Measurements from ENCODE around the gene TCEAL1.
"Not testable (repeated sequence)": the region's sequence is repeated elsewhere in the genome, so short reads cannot be mapped to it uniquely, and the experiment has no call there.

The TCEAL1 gene

GRCh38 chrX:103637604-103638338, 9.0 kb downstream of the TCEAL1 start:
- DNase-seq = no peak

- not testable (repeated sequence) for DNase-seq
Measured at GRCh38 chrX:103638479-103639346, 9.9 kb downstream of the TCEAL1 start.

- DNase-seq = no peak
Measured at GRCh38 chrX:103640401-103641155, 11.8 kb downstream of the TCEAL1 start.

- DNase-seq = no peak
Measured at GRCh38 chrX:103644125-103644524, 15.3 kb downstream of the TCEAL1 start.

DNA sequence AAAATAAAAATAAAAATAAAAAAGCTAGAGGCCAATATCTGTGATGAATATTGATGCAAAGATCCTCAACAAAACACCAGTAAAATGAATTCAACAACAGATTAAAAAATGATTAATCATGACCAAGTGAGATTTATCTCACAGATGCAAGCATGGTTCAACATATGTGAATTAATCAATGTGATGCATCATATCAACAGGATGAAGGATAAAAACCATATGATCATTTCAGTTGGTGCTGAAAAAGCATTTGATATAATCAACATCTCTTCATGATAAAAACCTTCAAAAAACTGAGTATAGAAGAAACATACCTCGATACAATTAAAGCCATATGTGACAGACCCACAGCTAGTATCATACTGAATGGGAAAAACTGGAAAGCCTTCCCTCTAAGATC, 18.9 kb downstream of the TCEAL1 start:
- no peak for DNase-seq

- DNase-seq = no peak
Measured at GRCh38 chrX:103651151-103651773, 22.5 kb downstream of the TCEAL1 start.

GRCh38 chrX:103655230-103656000, 26.6 kb downstream of the TCEAL1 start:
- DNase-seq = not testable (repeated sequence)

DNA sequence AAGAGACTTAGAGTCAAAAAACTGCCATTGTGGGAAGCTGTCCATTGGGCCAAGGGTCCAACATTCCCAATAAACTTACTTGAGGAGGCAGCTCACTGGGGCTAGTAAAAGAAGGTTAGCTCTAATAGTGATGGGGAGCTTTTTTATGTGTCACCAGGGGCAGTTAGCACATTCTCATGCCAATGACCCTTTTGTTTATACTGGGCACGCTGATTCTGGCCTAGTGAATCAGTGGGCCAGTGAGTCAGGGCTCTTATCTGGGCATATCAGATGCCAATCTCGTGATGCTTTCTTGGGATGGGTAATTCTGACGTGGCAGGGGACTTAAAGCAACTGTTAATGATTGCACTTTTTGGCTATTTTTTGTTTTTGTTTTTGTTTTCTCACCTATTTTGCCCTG, 27.8 kb downstream of the TCEAL1 start:
- DNase-seq = no peak

GRCh38 chrX:103657066-103657465, 28.3 kb downstream of the TCEAL1 start:
- DNase-seq = not testable (repeated sequence)

GRCh38 chrX:103658681-103659433, 30.1 kb downstream of the TCEAL1 start:
- no peak for DNase-seq

GRCh38 chrX:103659460-103659859, 30.7 kb downstream of the TCEAL1 start:
- not testable (repeated sequence) for DNase-seq

- no peak for DNase-seq
Measured at GRCh38 chrX:103663981-103664762, 35.4 kb downstream of the TCEAL1 start.

GRCh38 chrX:103666202-103667107, 37.7 kb downstream of the TCEAL1 start:
- DNase-seq = no peak

- DNase-seq = no peak
Measured at GRCh38 chrX:103669745-103670144, 41.0 kb downstream of the TCEAL1 start.

DNA sequence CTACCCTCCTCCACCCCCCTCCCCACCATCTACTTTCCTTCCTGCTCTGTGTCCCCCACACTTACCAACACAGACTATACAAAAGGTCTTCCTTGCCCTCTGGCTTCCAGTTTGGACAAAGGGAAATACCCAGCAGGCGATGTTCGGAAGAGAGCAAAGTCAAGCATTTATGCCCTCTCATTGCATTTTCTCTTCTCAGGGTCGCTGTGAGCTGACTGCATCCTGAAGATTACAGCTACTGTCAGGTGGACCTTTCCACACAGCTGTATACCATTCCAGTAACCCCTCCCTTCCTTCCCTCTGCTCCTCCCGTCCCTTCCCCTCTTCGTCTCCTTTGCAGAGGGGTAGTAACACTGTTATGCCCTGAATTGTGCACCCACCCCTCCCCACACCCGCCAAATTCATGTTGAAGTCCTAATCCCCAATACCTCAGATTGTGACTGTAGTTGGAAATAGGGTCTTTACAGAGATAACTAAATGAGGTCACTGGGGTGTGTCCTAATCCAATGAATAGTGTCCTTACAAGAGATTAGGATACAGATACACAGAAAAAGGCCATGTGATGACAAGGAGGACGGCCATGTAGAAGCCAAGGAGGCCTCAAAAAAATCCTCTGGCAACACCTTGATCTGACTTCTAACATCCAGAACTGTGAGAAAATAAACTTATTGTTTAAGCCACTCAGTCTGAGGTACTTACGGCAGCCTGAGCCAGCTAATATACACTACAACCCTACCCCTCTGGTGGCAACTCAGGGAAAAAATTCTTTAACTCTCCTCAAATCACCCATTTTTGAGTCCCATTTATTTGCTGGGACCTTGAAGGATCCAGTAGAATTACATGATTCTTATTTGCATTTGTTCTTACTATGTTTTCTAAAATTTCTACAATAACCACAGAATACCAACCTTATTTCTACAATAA, 46.0 kb downstream of the TCEAL1 start:
- DNase-seq = no peak

DNA sequence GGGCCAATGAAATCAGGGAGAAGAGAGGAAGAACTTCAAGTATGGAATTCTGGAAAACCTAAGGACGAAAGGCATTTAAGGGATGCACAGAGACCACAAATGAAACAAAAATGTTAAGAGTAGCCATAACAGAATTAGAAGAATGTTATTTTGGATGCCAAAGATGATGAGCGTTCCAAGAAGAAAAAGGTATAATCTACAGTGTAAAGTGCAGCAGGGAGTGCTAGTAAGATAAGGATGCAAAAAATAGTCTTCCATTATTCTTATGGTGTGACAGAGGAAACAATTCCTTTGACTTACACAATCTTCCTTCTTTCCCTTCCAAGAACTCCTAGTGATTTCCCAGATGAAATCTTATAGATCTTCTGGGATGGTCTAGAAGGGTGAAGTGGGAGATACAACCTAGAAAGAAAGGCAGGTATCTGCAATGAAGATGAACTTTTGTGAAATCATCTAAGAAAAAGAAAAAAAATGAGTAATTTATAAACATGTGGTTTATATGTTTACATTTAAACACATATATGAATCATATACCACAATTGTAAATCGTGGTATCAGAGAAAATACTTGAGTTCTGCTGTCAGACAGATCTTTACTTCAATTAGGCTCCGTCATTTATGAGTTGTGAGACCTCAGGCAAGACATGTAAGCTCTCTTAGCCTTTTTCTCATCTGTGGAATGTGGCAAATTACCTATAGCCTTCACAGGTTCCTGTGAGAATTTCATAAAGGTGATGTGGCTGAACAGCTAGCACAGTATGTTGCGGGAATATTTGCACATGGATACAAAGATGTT, 49.6 kb downstream of the TCEAL1 start:
- no peak for DNase-seq

Measured in MV-4-11 (cell line).